ENCODE data around the gene CAB39. TPM values are rescaled to one million over a fixed set of nuclear protein-coding genes. Genes with fewer than 3 reads are reported as not detected.

CAB39 gene
- total and polyA plus RNA-seq, 2 donors (not counting 3 experiments of a cell fraction or from before 2014, with no cell fraction given) = 25.7 to 53.7 TPM

DNA sequence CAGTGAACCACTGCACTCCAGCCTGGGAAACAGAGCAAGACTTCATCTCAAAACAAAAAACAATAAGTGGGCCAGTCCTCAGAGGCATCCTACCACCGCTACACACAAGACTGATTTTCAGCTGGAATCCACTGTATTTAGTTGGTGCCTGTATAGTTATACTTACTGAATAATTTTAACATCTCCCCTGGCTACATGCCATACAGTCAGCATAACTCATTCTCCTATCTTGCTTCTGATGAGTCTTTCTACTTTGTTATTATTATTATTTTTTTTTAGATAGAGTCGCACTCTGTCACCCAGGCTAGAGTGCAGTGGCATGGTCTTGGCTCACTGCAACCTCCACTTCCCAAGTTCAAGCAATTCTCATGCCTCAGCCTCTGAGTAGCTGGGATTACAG is 19.9 kb upstream of the CAB39 start:
- no peaks in the 10 kb centered on the region for H3K4me1 ChIP-seq (ENCODE audit: control insufficient read depth, extremely low read depth, insufficient read depth, low read length)
- no peaks in the 10 kb centered on the region for H3K36me3 ChIP-seq (ENCODE audit: control insufficient read depth in 2 of 2, extremely low read depth in 1 of 2, insufficient read depth in 2 of 2, low read length in 2 of 2)
- no TSS peak for BruUV-seq (replicated peaks)
- intact Hi-C loops (cut with micrococcal nuclease) (no loop called here), dilution Hi-C loops (cut with MboI; ENCODE audit: extremely low pct_ligation_motif_present, low sequenced_read_pairs) (no loop called here)
- H4K20me1 ChIP-seq (replicated peaks; ENCODE audit: control insufficient read depth, extremely low read depth, insufficient read depth, low read length) = no peaks in the 10 kb centered on the region
- no peak overlapping the region for H3K9ac ChIP-seq (replicated peaks; ENCODE audit: extremely low read depth, insufficient read depth, low read length)
- FAIRE-seq (no peak), DNase-seq (ENCODE audit: low read depth, low spot score) (no peak)
- H3K27ac ChIP-seq (ENCODE audit: insufficient read depth, low read depth, low read length) = no peak overlapping the region
- H3K4me3 ChIP-seq (replicated peaks in 1 of 3; ENCODE audit: insufficient read depth in 1 of 3, low read depth in 1 of 3, low read length in 3 of 3) = no peak overlapping the region
- no peak overlapping the region for H2AFZ ChIP-seq (ENCODE audit: low read depth, low read length)
- TF ChIP-seq, protein P1, sequence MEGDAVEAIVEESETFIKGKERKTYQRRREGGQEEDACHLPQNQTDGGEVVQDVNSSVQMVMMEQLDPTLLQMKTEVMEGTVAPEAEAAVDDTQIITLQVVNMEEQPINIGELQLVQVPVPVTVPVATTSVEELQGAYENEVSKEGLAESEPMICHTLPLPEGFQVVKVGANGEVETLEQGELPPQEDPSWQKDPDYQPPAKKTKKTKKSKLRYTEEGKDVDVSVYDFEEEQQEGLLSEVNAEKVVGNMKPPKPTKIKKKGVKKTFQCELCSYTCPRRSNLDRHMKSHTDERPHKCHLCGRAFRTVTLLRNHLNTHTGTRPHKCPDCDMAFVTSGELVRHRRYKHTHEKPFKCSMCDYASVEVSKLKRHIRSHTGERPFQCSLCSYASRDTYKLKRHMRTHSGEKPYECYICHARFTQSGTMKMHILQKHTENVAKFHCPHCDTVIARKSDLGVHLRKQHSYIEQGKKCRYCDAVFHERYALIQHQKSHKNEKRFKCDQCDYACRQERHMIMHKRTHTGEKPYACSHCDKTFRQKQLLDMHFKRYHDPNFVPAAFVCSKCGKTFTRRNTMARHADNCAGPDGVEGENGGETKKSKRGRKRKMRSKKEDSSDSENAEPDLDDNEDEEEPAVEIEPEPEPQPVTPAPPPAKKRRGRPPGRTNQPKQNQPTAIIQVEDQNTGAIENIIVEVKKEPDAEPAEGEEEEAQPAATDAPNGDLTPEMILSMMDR (IDR thresholded peaks at IDR 0.05; ENCODE audit: extremely low read depth in 1 of 2, insufficient read depth in 1 of 2, low read depth in 1 of 2, low read length in 2 of 2) = no peak
- TF ChIP-seq FOS (IDR thresholded peaks at IDR 0.05; ENCODE audit: borderline replicate concordance, insufficient read depth, low read length) = no peak
- no peak for TF ChIP-seq POLR2A (IDR thresholded peaks at IDR 0.05; ENCODE audit: low read depth, low read length)
- no peak for TF ChIP-seq GATA2 (IDR thresholded peaks at IDR 0.05; ENCODE audit: insufficient read depth, insufficient read length, low read depth, low read length)
- no peak for TF ChIP-seq POLR2AphosphoS5 (IDR thresholded peaks at IDR 0.05; ENCODE audit: insufficient read depth, low read depth, low read length)
- TF ChIP-seq, protein P2, sequence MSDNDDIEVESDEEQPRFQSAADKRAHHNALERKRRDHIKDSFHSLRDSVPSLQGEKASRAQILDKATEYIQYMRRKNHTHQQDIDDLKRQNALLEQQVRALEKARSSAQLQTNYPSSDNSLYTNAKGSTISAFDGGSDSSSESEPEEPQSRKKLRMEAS (IDR thresholded peaks at IDR 0.05; ENCODE audit: insufficient read depth, insufficient read length) = no peak
- no peak for TF ChIP-seq JUN (IDR thresholded peaks at IDR 0.05; ENCODE audit: borderline replicate concordance, insufficient read depth, insufficient read length, low read depth)
- no peak for TF ChIP-seq MYC (IDR thresholded peaks at IDR 0.05; ENCODE audit: low read depth, low read length)
- TF ChIP-seq EZH2 (IDR thresholded peaks at IDR 0.05; ENCODE audit: borderline replicate concordance, low read depth, low read length, severe bottlenecking) = no peak
- H3K27me3 ChIP-seq (ENCODE audit: control insufficient read depth in 2 of 2, insufficient read depth in 2 of 2, low read length in 2 of 2) = peaks cover 0 to 4% of the 10 kb centered on the region in 2 experiments
- no peaks in the 10 kb centered on the region for H3K79me2 ChIP-seq (ENCODE audit: control insufficient read depth, insufficient read depth, low read length)
- POLR2A ChIA-PET = no interaction called here
- H3K4me2 ChIP-seq (ENCODE audit: insufficient read depth, low read length) = no peak overlapping the region
- CTCF ChIA-PET = interaction anchor here (1.0 kb wide), 1 partner anchor 132 kb away, joined by 3 read pairs; no protein-coding TSS in a partner anchor
- no peaks in the 10 kb centered on the region for H3K9me3 ChIP-seq (replicated peaks; ENCODE audit: control insufficient read depth, insufficient read depth, low read length)
- H3K9me1 ChIP-seq (replicated peaks; ENCODE audit: control insufficient read depth, extremely low read depth, insufficient read depth, low read length) = no peaks in the 10 kb centered on the region

All from endothelial cell of umbilical vein (primary cell).